Lung (tissue), 12 donors: ENCODE results near the gene PEX7. TPM values are rescaled to one million over a fixed set of nuclear protein-coding genes. Genes with fewer than 3 reads are reported as not detected.
A peak's percentile ranks its signal among the peaks of the same experiment; 100 is the strongest.
"Not testable (repeated sequence)": the region's sequence is repeated elsewhere in the genome, so short reads cannot be mapped to it uniquely, and the experiment has no call there.

Experiments used
- ATAC-seq: fragments of 200-7000 bp; cut with Tn5 transposase; one replicate; pipeline ENCODE4 v1.9.1; 2020; ENCODE audit warnings: moderate number of reproducible peaks; ENCODE audit not compliant: insufficient read depth, low FRiP score
- DNase-seq, 3 donors: peaks; one replicate each; pipeline ENCODE4 v3.0.0-alpha.2; 2013 to 2017
- H3K27ac ChIP-seq, 2 donors: one replicate each; pipeline ENCODE4 v1.5.1; 2013; ENCODE audit warnings: mild to moderate bottlenecking in 2 of 2, moderate library complexity in 2 of 2, control low read depth in 1 of 2, inconsistent platforms in 1 of 2, low read depth in 1 of 2, low read length in 1 of 2
- H3K27me3 ChIP-seq, 3 donors: one replicate each; pipeline ENCODE4 v1.5.1; 2013; ENCODE audit warnings: low read length in 2 of 3; ENCODE audit not compliant: control insufficient read depth in 3 of 3, insufficient read depth in 3 of 3
- H3K36me3 ChIP-seq, 4 donors: one replicate each; pipeline ENCODE4 v1.5.1; 2013; ENCODE audit warnings: low read length in 4 of 4, mild to moderate bottlenecking in 1 of 4, moderate library complexity in 1 of 4; ENCODE audit not compliant: control insufficient read depth in 4 of 4, insufficient read depth in 4 of 4
- H3K4me1 ChIP-seq, 5 donors: one replicate each; pipeline ENCODE4 v1.5.1; 2013; ENCODE audit warnings: low read length in 5 of 5, mild to moderate bottlenecking in 2 of 5, moderate library complexity in 1 of 5; ENCODE audit not compliant: control insufficient read depth in 5 of 5, insufficient read depth in 5 of 5
- H3K4me3 ChIP-seq: one replicate; pipeline ENCODE4 v1.5.1; 2013; ENCODE audit warnings: mild to moderate bottlenecking, control low read depth, moderate library complexity
- H3K9ac ChIP-seq, 2 donors: one replicate each; pipeline ENCODE4 v1.5.1; 2013; ENCODE audit warnings: low read length in 2 of 2, control low read depth in 1 of 2; ENCODE audit not compliant: insufficient read depth in 1 of 2
- H3K9me3 ChIP-seq, 4 donors: one replicate each; pipeline ENCODE4 v1.5.1; 2013; ENCODE audit warnings: low read length in 3 of 4, mild to moderate bottlenecking in 1 of 4, moderate library complexity in 1 of 4; ENCODE audit not compliant: control insufficient read depth in 4 of 4, insufficient read depth in 3 of 4
- WGBS, 2 donors: extraction: QIAGEN DNeasy Blood & Tissue Kit; methylation state at CpG; one replicate each; pipeline ENCODE4 v1.1.7; 2013; 5-methylcytosine and 5-hydroxymethylcytosine counted together
- polyA plus RNA-seq, 2 donors: library from polyadenylated mRNA; stranded (reverse); fragments of 200-250 nt; gene quantifications; one replicate each; pipeline ENCODE4 v1.2.1, GENCODE V29; 2013
- total RNA-seq, 2 donors: library from RNA; depleted of rRNA in 1 of 2; stranded (reverse); fragments of >200 nt in 1 of 2; gene quantifications; one replicate each; pipeline ENCODE4 v1.2.1, GENCODE V29; 2014 to 2021
- TF ChIP-seq, protein P1 (sequence below): IDR thresholded peaks from 2 replicates; pipeline ENCODE4 v1.5.1; 2012; ENCODE audit warnings: mild to moderate bottlenecking; ENCODE audit errors: control extremely low read depth, extremely low read depth
- donor health status: control.
- donor health status: control.
- donor health status: Bipolar disorder and iron deficiency.
- donor health status: healthy.
- donor health status: DM: yes; HTN: yes; CAD: no.

Gene PEX7
- total and polyA plus RNA-seq, 4 donors: 4.8 to 12.5 (median 9.5) TPM

DNA sequence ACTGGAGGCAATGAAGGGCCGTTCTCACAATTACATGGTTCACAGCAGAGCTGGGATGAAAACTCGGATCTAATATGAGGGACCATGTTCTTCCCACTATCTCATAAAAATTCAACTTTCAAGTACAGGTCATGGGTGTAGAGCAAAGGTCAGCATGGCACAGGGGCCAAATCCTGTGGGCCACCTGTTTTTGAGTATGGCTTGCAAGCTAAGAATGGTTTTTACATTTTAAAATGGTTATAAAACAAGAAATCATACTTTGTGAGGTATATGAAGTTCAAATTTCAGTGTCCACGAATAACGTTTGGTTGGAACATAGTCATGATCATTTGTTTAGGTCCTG is 34.7 kb upstream of the PEX7 start:
- no peak overlapping the region for H3K4me3 ChIP-seq
- 56 to 60% methylated on average over 4 of the region's 4 CpGs for WGBS, 2 donors

DNA sequence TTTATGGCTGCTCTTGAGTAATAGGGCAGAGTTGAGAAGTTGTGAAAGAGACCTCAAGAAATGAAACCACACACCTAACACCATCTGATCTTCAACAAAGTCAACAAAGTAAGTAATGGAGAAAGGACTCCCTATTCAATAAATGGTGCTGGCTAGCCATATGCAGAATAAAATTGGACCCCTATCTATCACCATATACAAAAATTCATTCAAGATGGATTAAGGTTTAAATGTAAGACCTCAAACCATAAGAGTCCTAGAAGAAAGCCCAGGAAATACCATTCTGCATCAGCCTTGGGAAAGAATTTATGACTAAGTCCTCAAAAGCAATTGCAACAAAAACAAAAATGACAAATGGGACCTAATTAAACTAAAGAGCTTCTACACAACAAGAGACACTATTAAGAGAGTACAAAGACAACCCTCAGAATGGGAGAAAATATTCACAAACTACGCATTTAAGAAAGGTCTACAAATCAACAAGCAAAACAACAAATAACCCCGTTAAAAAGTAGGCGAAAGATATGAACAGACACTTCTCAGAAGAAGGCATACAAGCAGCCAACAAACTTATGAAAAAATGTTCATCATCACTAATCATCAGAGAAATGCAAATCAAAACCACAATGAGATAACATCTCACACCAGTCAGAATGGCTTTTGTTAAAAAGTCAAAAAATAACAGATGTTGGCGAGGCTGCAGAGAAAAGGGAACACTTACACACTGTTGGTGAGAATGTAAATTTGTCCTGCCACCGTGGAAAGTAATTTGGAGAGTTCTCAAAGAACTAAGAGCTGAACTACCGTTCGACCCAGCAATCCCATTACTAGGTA is 34.1 kb upstream of the PEX7 start:
- Histone ChIP-seq H3K27me3 (peaks cover 0 to under 1% (median 0%) of the 10 kb centered on the region in 3 donors), H3K4me3 (no peak overlapping the region), H3K36me3 (no peaks in the 10 kb centered on the region), H3K4me1 (peaks cover under 1 to 28% (median 13%) of the 10 kb centered on the region in 5 donors), H3K9me3 (no peaks in the 10 kb centered on the region), H3K9ac (no peak overlapping the region), H3K27ac (no peak overlapping the region)
- ATAC-seq (no peak), DNase-seq (no peak)
- TF ChIP-seq, protein P1, sequence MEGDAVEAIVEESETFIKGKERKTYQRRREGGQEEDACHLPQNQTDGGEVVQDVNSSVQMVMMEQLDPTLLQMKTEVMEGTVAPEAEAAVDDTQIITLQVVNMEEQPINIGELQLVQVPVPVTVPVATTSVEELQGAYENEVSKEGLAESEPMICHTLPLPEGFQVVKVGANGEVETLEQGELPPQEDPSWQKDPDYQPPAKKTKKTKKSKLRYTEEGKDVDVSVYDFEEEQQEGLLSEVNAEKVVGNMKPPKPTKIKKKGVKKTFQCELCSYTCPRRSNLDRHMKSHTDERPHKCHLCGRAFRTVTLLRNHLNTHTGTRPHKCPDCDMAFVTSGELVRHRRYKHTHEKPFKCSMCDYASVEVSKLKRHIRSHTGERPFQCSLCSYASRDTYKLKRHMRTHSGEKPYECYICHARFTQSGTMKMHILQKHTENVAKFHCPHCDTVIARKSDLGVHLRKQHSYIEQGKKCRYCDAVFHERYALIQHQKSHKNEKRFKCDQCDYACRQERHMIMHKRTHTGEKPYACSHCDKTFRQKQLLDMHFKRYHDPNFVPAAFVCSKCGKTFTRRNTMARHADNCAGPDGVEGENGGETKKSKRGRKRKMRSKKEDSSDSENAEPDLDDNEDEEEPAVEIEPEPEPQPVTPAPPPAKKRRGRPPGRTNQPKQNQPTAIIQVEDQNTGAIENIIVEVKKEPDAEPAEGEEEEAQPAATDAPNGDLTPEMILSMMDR: no peak
- WGBS, 2 donors: 61 to 68% methylated on average over 7 of the region's 7 CpGs

More for the DNA sequence above, 34.7 kb upstream of the PEX7 start:
- Histone ChIP-seq H3K9me3 (no peaks in the 10 kb centered on the region), H3K36me3 (no peaks in the 10 kb centered on the region), H3K9ac (no peak overlapping the region), H3K4me1 (peaks cover 0 to 28% (median 10%) of the 10 kb centered on the region in 5 donors), H3K27me3 (no peaks in the 10 kb centered on the region), H3K27ac (peak overlapping the region in 1 of 2 donors; percentile 76)
- ATAC-seq (no peak), DNase-seq (no peak)
- TF ChIP-seq, protein P1: no peak

DNA sequence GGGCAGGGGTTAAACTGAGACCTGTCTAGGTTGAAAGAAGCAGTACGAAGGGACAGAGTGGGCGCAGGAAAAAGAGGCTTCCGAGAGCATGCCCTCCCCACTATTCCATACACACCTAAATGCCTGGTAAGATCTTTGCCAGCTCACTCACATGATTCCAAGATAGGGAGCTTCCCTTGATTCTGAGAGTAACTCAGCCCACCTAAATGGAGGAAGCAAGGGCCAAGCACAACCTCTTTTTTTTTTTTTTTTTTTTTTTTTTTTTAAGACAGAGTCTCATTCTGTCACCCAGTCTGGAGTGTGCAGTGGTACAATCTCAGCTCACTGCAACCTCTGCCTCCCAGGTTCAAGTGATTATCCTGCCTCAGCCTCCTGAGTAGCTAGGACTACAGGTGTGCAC is 33.0 kb upstream of the PEX7 start:
- H3K4me3 ChIP-seq, ATAC-seq, H3K27ac ChIP-seq, DNase-seq, H3K9me3 ChIP-seq, H3K36me3 ChIP-seq, H3K9ac ChIP-seq, H3K27me3 ChIP-seq: not testable (repeated sequence)
- peaks cover 3 to 19% (median 9%) of the 10 kb centered on the region in 5 donors for H3K4me1 ChIP-seq
- WGBS, 2 donors: 77 to 83% methylated on average over 3 of the region's 3 CpGs

DNA sequence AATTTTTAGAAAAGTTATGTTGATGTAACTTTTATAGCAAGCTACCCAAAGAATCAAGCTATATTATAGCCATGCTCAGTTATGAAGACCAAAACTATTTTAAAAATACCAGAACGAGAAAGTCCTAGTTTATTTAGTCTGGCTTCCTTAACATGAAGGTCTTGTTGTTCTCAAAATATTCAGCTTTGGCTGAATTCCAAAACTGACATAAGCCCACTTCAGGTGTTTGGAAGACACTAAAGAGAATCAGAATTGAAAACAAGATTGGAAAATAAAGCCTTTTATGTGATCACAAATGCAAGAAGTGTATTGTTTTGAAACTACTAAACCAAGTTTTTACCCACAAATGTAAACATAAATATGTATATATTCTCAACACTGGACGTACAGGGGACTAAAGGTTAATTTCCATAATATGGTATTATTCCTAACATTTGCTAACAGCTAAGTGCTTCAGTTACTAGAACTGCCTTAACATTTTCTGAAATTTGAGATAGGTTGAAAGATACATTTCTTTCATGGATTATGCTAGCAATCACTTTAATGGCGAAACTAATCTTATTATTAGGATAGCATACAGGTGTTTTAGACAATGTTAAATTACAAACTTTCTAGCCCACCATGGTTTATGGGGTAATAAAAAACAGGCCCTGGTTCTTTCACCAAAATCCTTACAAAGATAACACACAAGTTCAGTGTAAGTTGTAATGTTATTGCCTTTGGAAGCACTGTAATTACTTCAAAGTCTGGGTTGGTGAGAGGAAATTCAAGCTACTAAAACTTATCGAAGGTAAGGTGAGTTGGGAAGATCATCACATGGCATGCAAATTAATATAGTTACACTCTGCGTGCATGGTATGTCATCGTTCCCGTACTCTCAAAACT is 31.7 kb upstream of the PEX7 start:
- Histone ChIP-seq H3K9me3 (no peaks in the 10 kb centered on the region), H3K36me3 (no peaks in the 10 kb centered on the region), H3K27ac (peak overlapping the region; percentile 91 to 99), H3K4me1 (peaks cover 3 to 14% (median 8%) of the 10 kb centered on the region in 5 donors), H3K27me3 (peaks cover 0 to 8% (median 0%) of the 10 kb centered on the region in 3 donors), H3K9ac (peak overlapping the region in 1 of 2 donors; percentile 14), H3K4me3 (peak overlapping the region; percentile 78)
- ATAC-seq: no peak
- DNase-seq: peak in 1 of 3 donors; percentile 8
- TF ChIP-seq, protein P1: no peak
- 14 to 19% methylated on average over 7 of the region's 7 CpGs for WGBS, 2 donors
